ENCODE results near the gene TBC1D8.

The TBC1D8 gene

DNA sequence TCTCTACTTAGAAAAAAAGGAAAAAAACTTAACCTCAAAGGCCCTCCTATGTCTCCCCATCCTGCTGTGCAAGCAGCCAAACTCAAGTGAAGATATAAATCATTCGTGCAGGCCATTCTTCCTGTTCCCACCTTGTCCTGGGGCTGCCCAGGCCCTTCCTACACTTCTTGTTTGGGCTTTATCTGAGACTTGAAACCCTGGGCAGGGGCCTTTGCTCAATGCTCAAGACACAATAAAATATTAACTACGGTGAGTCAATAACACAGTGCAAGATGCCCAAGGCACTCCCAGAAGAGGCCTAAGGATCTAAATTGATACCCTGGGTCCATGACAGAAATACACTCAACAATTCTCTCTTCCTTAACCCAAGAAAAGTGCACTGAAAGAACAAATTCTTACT, 67.6 kb downstream of the TBC1D8 start:
- no peak overlapping the region for H3K27ac ChIP-seq (replicated peaks)
- DNase-seq (ENCODE audit: low read depth in 1 of 2, low spot score in 1 of 2) = no peak
- no peaks in the 10 kb centered on the region for H3K27me3 ChIP-seq (ENCODE audit: insufficient read depth, poor library complexity, severe bottlenecking)
- no peak for TF ChIP-seq GABPA (IDR thresholded peaks at IDR 0.05; ENCODE audit: low read depth)
- TF ChIP-seq, protein P1, sequence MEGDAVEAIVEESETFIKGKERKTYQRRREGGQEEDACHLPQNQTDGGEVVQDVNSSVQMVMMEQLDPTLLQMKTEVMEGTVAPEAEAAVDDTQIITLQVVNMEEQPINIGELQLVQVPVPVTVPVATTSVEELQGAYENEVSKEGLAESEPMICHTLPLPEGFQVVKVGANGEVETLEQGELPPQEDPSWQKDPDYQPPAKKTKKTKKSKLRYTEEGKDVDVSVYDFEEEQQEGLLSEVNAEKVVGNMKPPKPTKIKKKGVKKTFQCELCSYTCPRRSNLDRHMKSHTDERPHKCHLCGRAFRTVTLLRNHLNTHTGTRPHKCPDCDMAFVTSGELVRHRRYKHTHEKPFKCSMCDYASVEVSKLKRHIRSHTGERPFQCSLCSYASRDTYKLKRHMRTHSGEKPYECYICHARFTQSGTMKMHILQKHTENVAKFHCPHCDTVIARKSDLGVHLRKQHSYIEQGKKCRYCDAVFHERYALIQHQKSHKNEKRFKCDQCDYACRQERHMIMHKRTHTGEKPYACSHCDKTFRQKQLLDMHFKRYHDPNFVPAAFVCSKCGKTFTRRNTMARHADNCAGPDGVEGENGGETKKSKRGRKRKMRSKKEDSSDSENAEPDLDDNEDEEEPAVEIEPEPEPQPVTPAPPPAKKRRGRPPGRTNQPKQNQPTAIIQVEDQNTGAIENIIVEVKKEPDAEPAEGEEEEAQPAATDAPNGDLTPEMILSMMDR (IDR thresholded peaks at IDR 0.05; ENCODE audit: insufficient read depth, low read length) = no peak
- no peak for TF ChIP-seq POLR2AphosphoS5 (IDR thresholded peaks at IDR 0.05; ENCODE audit: low read depth)
- TF ChIP-seq SPI1 (IDR thresholded peaks at IDR 0.05; ENCODE audit: borderline replicate concordance, low read depth) = no peak
- H3K4me3 ChIP-seq (replicated peaks; ENCODE audit: insufficient read depth, low read length) = no peak overlapping the region

DNA sequence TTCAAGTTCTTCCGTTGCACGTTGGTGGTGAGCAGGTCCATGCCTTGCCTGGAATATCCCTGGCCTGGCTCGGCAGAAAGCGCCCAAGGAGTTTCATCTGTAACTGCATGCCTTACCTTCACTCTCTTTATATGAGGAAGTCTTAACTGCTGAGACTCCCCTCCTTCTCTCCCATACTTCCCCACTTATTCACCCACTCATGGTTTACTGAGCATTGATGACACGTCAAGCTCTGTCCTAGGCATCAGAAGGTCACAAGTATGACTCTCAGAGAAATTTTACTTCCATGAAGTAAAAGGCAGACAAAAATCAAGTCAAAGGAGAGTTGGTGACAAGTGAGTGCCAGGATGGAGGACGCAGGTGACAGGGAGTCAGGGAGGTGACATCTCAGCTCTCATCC, 68.2 kb downstream of the TBC1D8 start:
- no peak for DNase-seq (ENCODE audit: low read depth in 1 of 2, low spot score in 1 of 2)
- TF ChIP-seq SPI1 (IDR thresholded peaks at IDR 0.05; ENCODE audit: borderline replicate concordance, low read depth) (no peak), GABPA (IDR thresholded peaks at IDR 0.05; ENCODE audit: low read depth) (no peak), POLR2AphosphoS5 (IDR thresholded peaks at IDR 0.05; ENCODE audit: low read depth) (no peak)
- TF ChIP-seq, protein P2, sequence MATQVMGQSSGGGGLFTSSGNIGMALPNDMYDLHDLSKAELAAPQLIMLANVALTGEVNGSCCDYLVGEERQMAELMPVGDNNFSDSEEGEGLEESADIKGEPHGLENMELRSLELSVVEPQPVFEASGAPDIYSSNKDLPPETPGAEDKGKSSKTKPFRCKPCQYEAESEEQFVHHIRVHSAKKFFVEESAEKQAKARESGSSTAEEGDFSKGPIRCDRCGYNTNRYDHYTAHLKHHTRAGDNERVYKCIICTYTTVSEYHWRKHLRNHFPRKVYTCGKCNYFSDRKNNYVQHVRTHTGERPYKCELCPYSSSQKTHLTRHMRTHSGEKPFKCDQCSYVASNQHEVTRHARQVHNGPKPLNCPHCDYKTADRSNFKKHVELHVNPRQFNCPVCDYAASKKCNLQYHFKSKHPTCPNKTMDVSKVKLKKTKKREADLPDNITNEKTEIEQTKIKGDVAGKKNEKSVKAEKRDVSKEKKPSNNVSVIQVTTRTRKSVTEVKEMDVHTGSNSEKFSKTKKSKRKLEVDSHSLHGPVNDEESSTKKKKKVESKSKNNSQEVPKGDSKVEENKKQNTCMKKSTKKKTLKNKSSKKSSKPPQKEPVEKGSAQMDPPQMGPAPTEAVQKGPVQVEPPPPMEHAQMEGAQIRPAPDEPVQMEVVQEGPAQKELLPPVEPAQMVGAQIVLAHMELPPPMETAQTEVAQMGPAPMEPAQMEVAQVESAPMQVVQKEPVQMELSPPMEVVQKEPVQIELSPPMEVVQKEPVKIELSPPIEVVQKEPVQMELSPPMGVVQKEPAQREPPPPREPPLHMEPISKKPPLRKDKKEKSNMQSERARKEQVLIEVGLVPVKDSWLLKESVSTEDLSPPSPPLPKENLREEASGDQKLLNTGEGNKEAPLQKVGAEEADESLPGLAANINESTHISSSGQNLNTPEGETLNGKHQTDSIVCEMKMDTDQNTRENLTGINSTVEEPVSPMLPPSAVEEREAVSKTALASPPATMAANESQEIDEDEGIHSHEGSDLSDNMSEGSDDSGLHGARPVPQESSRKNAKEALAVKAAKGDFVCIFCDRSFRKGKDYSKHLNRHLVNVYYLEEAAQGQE (IDR thresholded peaks at IDR 0.05; ENCODE audit: insufficient replicate concordance, low read depth) = no peak
- TF ChIP-seq, protein P1 (IDR thresholded peaks at IDR 0.05; ENCODE audit: insufficient read depth, low read length) = no peak
- Histone ChIP-seq H3K4me3 (replicated peaks; ENCODE audit: insufficient read depth, low read length) (no peak overlapping the region), H3K27me3 (ENCODE audit: insufficient read depth, poor library complexity, severe bottlenecking) (no peaks in the 10 kb centered on the region), H3K27ac (replicated peaks) (no peak overlapping the region)

DNA sequence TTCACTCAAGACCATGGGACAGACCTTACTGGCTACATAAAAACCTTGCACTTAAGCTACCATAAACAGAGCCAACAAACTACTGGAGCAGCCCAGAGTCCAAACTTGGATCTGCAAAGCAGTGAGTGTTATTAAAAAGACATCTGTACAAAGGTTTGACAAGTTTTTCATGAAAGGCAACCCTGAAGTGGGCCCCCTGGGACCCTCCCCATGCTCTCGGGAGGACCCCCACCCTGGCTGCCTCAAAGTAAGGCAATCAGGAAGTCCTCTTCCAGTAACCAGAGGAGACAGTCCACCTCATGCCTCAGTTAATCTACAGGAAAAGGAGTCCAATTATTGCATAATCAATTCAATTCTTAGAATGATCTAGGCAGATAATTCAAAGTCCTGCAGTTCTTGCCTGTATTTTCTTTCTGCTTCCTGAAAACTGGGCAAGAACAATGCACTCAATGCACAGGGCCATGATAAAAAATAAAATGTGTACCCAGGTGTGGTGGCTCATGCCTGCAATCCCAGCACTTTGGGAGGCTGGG, 69.7 kb downstream of the TBC1D8 start:
- H3K27ac ChIP-seq (replicated peaks) = no peak overlapping the region

More for the DNA sequence above, 69.7 kb downstream of the TBC1D8 start:
- Histone ChIP-seq H3K4me3 (replicated peaks; ENCODE audit: insufficient read depth, low read length) (no peak overlapping the region), H3K27me3 (ENCODE audit: insufficient read depth, poor library complexity, severe bottlenecking) (no peaks in the 10 kb centered on the region)
- no peak for DNase-seq (ENCODE audit: low read depth in 1 of 2, low spot score in 1 of 2)
- TF ChIP-seq, protein P2 (IDR thresholded peaks at IDR 0.05; ENCODE audit: insufficient replicate concordance, low read depth) = no peak
- TF ChIP-seq POLR2AphosphoS5 (IDR thresholded peaks at IDR 0.05; ENCODE audit: low read depth) = no peak
- TF ChIP-seq SPI1 (IDR thresholded peaks at IDR 0.05; ENCODE audit: borderline replicate concordance, low read depth) = no peak
- no peak for TF ChIP-seq GABPA (IDR thresholded peaks at IDR 0.05; ENCODE audit: low read depth)
- TF ChIP-seq, protein P1 (IDR thresholded peaks at IDR 0.05; ENCODE audit: insufficient read depth, low read length) = no peak

Measured in HL-60 (cell line).